ENCODE results near the gene CD247.

Gene CD247

DNA sequence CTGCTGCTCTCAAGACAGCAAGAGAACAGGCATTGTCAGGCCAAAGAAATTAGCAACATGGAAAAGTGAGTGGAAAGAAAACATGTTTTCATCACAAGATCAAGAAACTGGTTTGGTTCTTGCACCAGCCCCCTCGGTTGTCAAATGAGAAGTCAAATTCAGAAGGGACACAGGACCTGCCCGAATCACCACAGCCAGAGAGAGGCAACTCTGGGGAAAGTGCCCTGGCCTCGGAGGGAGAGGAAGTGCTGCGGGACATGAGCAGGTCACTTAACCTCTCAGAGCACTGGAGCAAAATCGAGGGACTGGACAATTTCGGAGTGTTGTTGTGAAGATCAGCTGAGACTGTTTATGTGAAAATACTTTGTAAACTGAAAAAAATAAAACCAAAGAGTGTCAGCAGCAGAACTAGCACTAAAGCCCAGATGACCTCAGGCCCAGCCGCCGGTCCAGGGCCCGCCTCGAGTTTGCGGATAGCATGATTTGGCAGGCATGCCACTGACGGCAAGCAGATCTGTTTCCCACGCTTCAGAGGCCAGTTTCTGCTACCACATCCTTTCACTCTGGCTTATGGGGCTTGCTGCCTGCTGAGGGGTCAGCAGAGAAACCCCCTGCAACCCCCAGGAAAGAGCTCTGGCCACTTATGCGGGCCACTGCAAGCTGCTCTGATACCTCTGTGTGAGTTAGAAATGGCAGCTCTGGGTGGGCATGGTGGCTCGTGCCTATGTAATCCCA lies 32.1 kb downstream of the CD247 start:
- Mint-ChIP-seq H3K27me3 (ENCODE audit: low read depth) (peaks cover 12% of the 10 kb centered on the region), H3K4me3 (no peak overlapping the region), H3K9me3 (no peaks in the 10 kb centered on the region), H3K4me1 (peaks cover 17% of the 10 kb centered on the region), H3K27ac (no peak overlapping the region), H3K36me3 (ENCODE audit: low read depth) (no peaks in the 10 kb centered on the region)
- TF ChIP-seq, protein P1, sequence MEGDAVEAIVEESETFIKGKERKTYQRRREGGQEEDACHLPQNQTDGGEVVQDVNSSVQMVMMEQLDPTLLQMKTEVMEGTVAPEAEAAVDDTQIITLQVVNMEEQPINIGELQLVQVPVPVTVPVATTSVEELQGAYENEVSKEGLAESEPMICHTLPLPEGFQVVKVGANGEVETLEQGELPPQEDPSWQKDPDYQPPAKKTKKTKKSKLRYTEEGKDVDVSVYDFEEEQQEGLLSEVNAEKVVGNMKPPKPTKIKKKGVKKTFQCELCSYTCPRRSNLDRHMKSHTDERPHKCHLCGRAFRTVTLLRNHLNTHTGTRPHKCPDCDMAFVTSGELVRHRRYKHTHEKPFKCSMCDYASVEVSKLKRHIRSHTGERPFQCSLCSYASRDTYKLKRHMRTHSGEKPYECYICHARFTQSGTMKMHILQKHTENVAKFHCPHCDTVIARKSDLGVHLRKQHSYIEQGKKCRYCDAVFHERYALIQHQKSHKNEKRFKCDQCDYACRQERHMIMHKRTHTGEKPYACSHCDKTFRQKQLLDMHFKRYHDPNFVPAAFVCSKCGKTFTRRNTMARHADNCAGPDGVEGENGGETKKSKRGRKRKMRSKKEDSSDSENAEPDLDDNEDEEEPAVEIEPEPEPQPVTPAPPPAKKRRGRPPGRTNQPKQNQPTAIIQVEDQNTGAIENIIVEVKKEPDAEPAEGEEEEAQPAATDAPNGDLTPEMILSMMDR (IDR thresholded peaks at IDR 0.05; ENCODE audit: unreplicated experiment in 3 of 3) = no peak

DNA sequence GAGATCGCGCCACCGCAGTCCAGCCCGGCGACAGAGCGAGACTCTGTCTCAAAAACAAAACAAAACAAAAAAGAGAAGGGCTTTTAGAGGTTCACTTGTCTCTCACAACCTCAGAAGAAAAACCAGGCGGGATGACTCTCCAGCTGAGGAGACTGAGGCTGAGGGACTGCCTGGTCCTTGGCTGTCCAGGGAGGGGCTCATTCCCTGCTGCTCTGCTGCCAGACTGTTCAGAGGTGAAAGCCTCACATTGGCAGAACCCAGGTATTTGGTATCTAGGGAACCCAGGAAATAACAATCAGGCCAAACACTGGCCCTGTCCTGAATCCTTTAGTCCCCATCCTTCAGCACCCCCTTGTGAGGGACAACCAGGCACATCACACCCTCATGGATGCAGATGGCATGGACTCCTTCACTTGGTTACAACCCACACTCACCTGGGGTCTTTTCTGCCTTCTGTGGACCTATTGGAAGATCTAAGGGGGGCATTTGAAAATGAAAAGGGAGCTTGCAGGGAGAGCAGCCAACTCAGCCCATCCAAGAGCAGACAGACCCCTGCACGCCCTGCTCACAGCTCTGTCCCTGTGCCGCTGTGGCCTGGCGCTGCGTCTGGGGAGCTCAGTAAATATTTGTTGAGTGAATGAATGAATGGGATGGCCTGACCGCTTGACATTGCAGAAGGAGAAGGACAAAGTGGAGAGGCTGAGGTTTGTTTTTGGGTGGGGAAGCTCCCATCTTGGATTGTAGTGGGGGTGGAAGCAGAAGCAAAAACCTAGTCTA lies 33.4 kb downstream of the CD247 start:
- H3K4me1 Mint-ChIP-seq = peaks cover 17% of the 10 kb centered on the region
- no peaks in the 10 kb centered on the region for H3K9me3 Mint-ChIP-seq
- H3K36me3 Mint-ChIP-seq (ENCODE audit: low read depth) = no peaks in the 10 kb centered on the region
- TF ChIP-seq, protein P1 (IDR thresholded peaks at IDR 0.05; ENCODE audit: unreplicated experiment in 3 of 3) = no peak
- H3K27me3 Mint-ChIP-seq (ENCODE audit: low read depth) = peaks cover 5% of the 10 kb centered on the region
- no peak overlapping the region for H3K27ac Mint-ChIP-seq
- no peak overlapping the region for H3K4me3 Mint-ChIP-seq

DNA sequence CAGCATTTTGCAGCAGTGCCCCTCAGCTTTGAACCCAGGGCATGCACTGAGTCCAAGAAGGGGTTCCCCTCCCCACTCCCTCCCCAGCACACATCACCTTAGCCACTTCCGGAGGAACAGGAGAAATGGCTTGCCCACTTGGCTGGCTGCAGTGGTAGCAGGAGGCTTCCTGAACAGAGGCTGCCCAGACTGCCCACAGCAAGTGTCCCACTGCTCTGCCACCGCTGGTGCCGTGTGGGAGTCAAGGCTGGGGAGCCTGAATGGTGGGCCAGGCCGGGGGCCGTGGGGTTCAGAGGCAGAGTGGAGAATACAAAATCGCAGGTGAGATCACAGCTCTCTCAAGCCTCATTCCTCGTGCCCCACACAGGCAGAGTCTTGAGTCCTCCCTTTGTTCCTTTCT lies 34.5 kb downstream of the CD247 start:
- peaks cover 24% of the 10 kb centered on the region for H3K4me1 Mint-ChIP-seq
- H3K27me3 Mint-ChIP-seq (ENCODE audit: low read depth) = peaks cover 3% of the 10 kb centered on the region
- H3K27ac Mint-ChIP-seq = no peak overlapping the region
- H3K36me3 Mint-ChIP-seq (ENCODE audit: low read depth) = no peaks in the 10 kb centered on the region
- H3K9me3 Mint-ChIP-seq = no peaks in the 10 kb centered on the region
- TF ChIP-seq, protein P1 (IDR thresholded peaks at IDR 0.05; ENCODE audit: unreplicated experiment in 3 of 3) = no peak
- H3K4me3 Mint-ChIP-seq = no peak overlapping the region

DNA sequence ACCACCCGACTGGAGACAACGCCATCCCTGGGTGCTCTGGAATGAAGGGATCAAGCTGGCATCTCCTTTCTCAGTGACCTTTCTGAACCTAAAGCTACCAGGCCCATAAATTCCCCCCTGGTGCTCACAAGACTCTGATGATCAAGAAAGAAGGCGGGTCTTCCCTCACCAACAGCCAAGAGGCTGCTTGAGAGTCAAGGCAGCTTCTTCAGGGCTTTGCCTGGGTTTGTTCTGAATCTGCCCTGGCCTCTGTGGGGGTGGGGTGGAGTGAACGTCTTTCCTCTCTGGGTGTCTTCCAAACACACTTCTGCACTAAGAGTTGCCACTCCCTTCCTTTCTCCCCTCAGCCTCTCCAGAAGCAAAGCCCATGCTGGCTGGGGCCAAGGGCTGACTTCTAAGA lies 36.1 kb downstream of the CD247 start:
- H3K4me3 Mint-ChIP-seq = no peak overlapping the region
- H3K4me1 Mint-ChIP-seq = peaks cover 28% of the 10 kb centered on the region
- no peaks in the 10 kb centered on the region for H3K36me3 Mint-ChIP-seq (ENCODE audit: low read depth)
- TF ChIP-seq, protein P1 (IDR thresholded peaks at IDR 0.05; ENCODE audit: unreplicated experiment in 3 of 3) = no peak
- H3K9me3 Mint-ChIP-seq = no peaks in the 10 kb centered on the region
- H3K27ac Mint-ChIP-seq = no peak overlapping the region
- peaks cover 3% of the 10 kb centered on the region for H3K27me3 Mint-ChIP-seq (ENCODE audit: low read depth)

DNA sequence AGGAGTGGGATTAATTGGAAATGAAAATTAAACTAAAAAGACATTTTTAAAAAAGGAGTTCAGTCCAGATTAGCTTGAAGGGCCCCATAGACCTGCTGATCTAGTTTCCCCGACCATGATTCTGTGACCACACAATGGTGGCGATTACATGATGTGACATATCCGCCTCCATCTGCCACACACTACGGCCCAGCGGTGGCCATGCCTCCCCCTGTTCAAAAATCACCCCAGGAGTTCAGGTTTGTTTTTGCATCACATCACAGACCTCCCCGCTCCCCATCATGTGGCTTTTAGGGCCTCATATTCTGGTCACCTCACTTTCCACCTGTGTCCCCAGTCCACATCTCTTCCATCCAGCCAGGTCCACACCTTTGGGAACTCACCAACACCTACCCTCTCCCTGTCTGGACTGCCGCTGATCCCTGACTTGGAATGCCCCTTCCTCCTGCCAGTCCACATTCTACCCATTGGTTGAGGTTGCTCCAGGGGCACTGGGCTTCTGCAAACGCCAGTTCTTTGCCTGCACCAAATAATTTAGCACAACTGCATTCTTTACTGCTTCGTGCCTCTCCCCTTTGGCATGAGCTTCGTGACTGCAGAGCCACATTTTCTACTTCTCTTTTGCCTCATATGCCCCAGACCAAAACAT lies 38.9 kb downstream of the CD247 start:
- Mint-ChIP-seq H3K4me3 (no peak overlapping the region), H3K9me3 (peaks cover 5% of the 10 kb centered on the region)

More for the DNA sequence above, 38.9 kb downstream of the CD247 start:
- H3K36me3 Mint-ChIP-seq (ENCODE audit: low read depth) = no peaks in the 10 kb centered on the region
- peaks cover 3% of the 10 kb centered on the region for H3K27me3 Mint-ChIP-seq (ENCODE audit: low read depth)
- peaks cover 30% of the 10 kb centered on the region for H3K4me1 Mint-ChIP-seq
- TF ChIP-seq, protein P1 (IDR thresholded peaks at IDR 0.05; ENCODE audit: unreplicated experiment in 3 of 3) = no peak
- H3K27ac Mint-ChIP-seq = peak overlapping the region in 1 of 3 experiments; percentile 16
